Endometrial microvascular endothelial cells (primary cell): Measurements from ENCODE around the gene SLC38A1. TPM values are rescaled to one million over a fixed set of nuclear protein-coding genes. Genes with fewer than 3 reads are reported as not detected.

Experiments used
- in situ Hi-C: cut with HindIII; loops from 2 replicates; pipeline ENCODE4 v1.10.0; 2017; ENCODE audit warnings: low sequenced_read_pairs, low pct_unique_long_range_greater_than_20kb; ENCODE audit errors: inconsistent ontology term
- total RNA-seq: library from RNA; depleted of rRNA; stranded (reverse); fragments of >200 nt; gene quantifications from one replicate; pipeline ENCODE4 v1.2.3, GENCODE V29; 2015; ENCODE audit errors: inconsistent ontology term

SLC38A1 gene
- total RNA-seq, 1 donor from 2014 or later, result 82.9 TPM

GRCh38 chr12:46242569-46242968 lies 26.3 kb downstream of the SLC38A1 start:
- in situ Hi-C loops, result no loop called here

- in situ Hi-C loops, result no loop called here
Observed at GRCh38 chr12:46240436-46240835, 28.4 kb downstream of the SLC38A1 start.

DNA sequence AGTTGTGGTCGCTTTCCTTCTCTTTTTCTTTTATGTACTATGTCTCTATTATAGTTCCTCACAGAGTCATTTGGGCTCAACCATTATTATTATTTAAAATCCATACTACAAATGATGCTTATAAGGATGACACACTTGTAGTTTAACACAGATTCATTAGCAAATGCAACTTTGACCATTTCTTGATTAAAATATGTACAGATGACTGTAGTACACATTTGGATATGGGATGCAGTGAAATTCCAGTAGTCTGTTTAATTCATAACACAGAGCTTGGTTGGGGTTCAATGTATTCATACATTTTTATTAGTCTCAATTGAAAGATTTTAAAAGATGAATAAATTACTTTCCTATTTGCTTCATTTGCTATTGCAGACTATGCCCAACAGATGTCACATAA lies 30.0 kb downstream of the SLC38A1 start:
- in situ Hi-C loops, result no loop called here

DNA sequence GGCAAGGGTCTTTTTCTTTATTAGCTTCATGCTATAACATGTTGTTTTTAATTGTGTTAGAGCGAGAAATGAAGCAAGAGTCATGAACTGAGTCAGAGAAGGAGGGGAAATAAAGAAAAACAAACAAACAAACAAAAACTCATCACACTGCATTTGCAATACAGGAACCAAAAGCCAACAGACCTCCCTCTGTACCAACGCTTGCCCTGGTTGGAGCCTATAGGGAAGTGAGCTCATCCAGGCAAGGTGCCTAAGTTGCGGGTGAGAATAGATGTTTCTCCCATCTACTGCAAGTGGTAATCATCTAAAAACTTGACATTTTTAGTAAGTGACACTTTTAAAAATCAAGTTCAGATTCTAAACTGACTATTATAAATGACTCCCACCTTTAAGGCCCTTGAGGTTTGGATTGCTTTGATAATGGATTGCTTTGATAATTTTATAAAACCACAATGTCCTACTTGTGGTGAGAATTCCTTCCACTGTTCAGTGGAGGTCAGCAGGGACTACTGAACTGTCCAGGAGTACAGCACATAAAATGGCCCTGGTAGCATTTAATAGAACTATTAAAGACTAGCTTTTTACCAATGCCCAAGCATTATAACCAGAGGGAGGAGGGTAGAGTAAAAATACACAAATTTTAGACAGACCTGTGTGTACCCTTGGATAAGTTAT lies 31.3 kb downstream of the SLC38A1 start:
- in situ Hi-C loops, result no loop called here

- in situ Hi-C loops, result no loop called here
Observed at GRCh38 chr12:46234000-46234399, 34.8 kb downstream of the SLC38A1 start.

GRCh38 chr12:46233423-46233822 lies 35.4 kb downstream of the SLC38A1 start:
- in situ Hi-C loops, result no loop called here

DNA sequence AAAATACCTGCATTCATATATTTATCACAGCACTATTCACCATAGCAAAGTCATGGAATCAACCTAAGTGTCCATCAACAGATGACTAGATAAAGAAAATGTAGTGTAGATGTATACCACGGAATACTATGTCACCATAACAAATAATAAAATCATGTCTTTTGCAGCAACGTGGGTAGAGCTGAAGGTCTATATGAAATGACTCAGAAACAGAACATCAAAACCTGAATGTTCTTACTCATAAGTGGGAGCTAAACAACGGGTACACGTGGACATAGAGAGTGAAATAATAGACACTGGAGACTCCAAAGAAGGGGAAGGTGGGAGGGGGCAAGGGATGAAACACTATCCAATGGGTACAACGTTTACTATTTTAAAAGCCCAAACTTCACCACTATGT lies 37.9 kb downstream of the SLC38A1 start:
- in situ Hi-C loops, result no loop called here

DNA sequence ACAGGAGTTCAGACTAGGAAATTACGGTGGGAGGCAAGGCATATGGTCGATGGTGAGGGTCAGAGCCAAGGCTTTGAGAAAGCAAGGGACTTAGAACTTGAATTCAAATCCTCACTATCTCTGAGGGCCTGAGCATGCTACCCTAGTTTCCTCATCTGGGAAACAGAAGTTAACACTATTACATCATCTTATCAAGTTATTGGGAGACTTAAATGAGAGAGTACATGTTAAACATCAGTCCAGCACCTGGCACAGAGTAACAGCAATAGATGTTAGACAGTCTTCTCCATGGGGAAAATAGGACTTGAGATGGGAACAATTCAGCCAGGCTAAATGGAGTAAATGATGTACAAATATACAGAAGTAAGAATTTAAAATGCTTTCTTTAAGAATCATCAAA lies 38.5 kb downstream of the SLC38A1 start:
- in situ Hi-C loops, result no loop called here

- in situ Hi-C loops, result no loop called here
Observed at GRCh38 chr12:46227616-46228015, 41.2 kb downstream of the SLC38A1 start.

DNA sequence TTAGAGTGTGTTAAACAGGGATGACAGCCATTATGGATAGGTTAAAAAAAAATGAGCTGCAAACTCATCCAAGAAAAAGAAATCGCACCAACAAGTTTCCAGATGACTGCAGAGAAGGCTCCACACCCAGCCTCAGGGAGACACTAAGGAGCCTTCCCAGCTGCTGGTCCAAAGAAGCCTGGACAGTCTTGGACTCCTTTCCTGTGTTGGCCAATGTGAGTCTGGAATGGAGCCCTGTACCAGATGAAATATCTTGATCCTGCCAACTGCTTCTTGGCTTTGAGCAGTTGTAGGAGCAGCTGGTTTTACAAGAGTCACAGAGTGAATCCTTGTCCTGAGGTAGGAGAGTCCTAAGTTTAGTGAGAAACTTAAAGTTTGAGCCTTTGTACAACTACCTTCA lies 44.5 kb downstream of the SLC38A1 start:
- in situ Hi-C loops, result no loop called here

DNA sequence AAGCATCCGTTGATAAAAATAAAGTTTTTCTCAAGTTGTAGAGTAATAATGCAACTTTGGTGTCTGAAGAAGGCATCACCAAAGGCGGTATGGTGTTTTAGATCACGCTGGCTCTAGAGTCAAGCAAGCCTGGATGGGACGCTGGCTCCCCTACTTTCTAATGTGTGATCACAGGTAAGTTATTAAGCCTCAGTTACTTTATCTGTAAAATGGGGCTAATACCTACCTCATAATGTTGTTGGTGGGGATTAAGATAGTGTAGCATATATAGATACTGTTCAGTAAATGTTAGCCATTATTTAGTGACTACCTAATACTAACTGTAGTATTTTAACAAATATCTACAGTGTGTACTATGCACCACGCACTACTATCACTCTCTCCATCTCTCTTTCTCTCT lies 45.8 kb downstream of the SLC38A1 start:
- in situ Hi-C loops, result no loop called here

- in situ Hi-C loops, result no loop called here
Observed at GRCh38 chr12:46222636-46223035, 46.2 kb downstream of the SLC38A1 start.

DNA sequence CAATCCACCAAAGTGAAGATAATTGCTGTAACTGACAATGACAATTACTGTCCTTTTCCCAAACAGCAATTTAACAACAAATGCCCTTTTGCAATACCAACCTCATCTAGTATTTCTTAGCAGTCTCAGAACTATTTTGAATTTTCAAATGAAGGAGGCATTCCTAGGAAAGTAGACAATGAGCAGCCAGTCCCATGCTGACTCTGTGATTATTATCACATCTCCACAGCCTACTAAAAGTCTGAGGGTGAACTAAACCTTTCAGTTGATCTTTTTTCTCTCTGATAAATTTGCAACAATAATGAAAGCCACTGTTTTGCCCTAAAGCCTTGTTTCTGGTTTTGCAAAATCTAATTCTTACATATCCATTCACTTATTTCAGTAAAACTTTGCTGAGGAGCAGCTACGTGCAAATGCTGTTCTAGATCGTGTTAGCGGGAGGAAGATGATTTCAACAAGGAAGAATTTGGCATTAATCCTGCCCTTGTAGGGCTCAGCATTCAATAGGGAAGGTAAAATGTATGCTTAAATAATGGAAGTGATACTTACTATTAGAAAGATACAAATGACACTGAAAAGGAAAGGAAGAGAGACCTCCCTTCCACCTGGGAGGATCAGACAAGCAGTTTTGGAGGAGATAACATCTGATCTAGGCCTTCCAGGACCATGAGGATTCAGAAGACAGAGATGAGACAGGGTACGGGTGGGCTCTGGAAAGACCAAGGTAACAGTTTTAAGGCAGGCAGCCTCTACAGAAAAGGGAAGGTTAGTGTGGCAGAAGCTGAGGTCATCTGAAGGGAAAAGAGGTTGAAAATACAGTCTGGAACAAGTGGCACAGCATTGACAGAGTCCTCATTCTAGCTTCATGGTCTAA lies 47.4 kb downstream of the SLC38A1 start:
- in situ Hi-C loops, result no loop called here

GRCh38 chr12:46219877-46220655 lies 48.8 kb downstream of the SLC38A1 start:
- in situ Hi-C loops, result no loop called here

DNA sequence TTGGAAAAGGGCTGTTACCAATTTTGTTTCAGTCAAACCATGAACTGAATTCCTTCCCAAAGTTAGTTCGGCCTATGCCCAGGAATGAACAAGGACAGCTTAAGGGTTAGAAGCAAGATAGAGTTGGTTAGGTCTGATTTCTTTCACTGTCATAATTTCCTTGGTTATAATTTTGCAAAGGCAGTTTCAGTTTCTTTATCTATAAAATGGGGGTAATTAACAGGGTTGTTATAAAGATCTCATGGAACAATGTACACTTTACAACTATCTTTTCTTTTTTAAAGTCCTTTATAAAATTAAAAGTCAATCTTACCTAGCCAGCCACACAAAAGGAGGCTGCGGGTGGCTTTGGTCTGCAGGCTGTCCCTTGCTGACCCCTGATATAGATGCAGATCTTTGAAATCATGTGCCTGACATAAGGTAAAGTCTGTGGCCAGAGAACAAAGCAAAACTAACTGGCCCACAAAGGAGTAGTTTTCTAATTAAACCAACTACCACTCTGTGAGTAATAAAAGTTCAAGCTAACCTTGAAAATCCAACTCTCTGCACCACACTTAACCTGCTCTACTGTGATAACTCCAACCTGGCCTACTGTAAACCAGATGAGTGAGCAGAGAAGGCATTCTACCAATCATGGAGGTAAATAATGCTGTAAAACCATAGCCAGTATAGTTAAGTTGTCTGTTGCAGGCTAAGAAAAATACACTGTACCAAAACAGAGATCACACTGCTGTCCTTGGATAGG lies 49.5 kb downstream of the SLC38A1 start:
- in situ Hi-C loops, result no loop called here

- in situ Hi-C loops, result no loop called here
Observed at GRCh38 chr12:46218322-46219095, 50.3 kb downstream of the SLC38A1 start.

DNA sequence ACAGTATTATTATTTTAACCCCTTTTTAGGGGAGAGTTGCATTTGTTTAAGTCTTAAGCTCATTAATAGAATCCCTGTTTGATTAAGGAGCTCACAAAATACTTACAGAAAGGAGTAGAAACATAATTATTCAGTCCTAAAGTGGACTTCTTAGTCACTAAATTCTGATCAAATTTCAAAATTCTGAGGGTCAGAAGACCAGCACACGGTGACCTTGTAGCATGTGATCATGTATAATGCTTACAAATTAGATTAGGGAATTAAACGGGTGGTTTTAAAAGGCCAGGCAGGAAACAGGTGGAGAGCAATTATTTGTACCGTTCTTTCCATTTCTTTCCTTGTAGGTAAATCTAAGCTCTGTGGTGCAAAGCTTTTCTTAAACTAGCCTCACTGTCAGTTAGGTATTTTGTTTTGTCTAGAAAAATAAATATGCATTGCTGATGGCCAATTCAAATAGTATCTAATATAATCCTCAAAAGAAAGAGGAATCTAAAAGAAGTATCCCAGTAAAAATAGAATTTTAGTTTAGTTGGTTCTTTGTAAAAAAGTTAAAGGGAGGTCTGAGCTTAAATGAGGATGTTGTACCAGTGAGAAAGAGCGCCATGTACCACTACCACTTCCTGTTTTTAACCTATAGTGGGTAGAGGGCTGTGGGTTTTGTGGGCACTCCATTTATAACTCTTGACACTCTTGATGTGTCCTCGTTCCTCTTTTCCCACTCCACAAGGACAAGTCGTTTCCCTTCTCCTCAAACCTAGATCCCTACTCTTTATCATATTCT lies 51.1 kb downstream of the SLC38A1 start:
- in situ Hi-C loops, result no loop called here
